ENCODE measurements around the gene ZNF385C. TPM values are rescaled to one million over a fixed set of nuclear protein-coding genes. Genes with fewer than 3 reads are reported as not detected.
A peak's percentile ranks its signal among the peaks of the same experiment; 100 is the strongest.
"Not testable (repeated sequence)": the region's sequence is repeated elsewhere in the genome, so short reads cannot be mapped to it uniquely, and the experiment has no call there.

The ZNF385C gene
- total RNA-seq, 2 experiments from 2014 or later, result not detected

- H3K27me3 Mint-ChIP-seq, result peaks cover 2% of the 10 kb centered on the region
- POLR2A ChIA-PET, result no interaction called here
These were observed 70.7 kb downstream of the ZNF385C start for GRCh38 chr17:42027590-42027889.

GRCh38 chr17:42026857-42027589 is 71.2 kb downstream of the ZNF385C start:
- Mint-ChIP-seq H3K36me3 (ENCODE audit: low read depth) (peaks cover 11% of the 10 kb centered on the region), H3K27me3 (peaks cover 2% of the 10 kb centered on the region), H3K27ac (no peak overlapping the region), H3K4me1 (peaks cover 16% of the 10 kb centered on the region), H3K4me3 (no peak overlapping the region), H3K9me3 (no peaks in the 10 kb centered on the region)
- no peak for DNase-seq
- POLR2A ChIA-PET, result no interaction called here
- CTCF ChIA-PET, result interaction anchor here (1.4 to 7.5 kb wide), 5 partner anchors 9 to 155 kb away, joined by 3 to 53 read pairs (median 5); partner anchors contain the start of genes DNAJC7 and NKIRAS2

More at GRCh38 chr17:42027590-42027889, 70.7 kb downstream of the ZNF385C start:
- H3K36me3 Mint-ChIP-seq (ENCODE audit: low read depth), result peaks cover 7% of the 10 kb centered on the region
- no peak overlapping the region for H3K27ac Mint-ChIP-seq
- H3K4me1 Mint-ChIP-seq, result peaks cover 12% of the 10 kb centered on the region
- CTCF ChIA-PET, result interaction anchor here (1.4 to 7.5 kb wide), 5 partner anchors 10 to 154 kb away, joined by 3 to 53 read pairs (median 5); partner anchors contain the start of genes DNAJC7, KCNH4 and NKIRAS2
- DNase-seq, result no peak
- no peak overlapping the region for H3K4me3 Mint-ChIP-seq
- no peaks in the 10 kb centered on the region for H3K9me3 Mint-ChIP-seq

GRCh38 chr17:42025936-42026335 is 72.3 kb downstream of the ZNF385C start:
- DNase-seq, result no peak
- H3K4me1 Mint-ChIP-seq, result peaks cover 24% of the 10 kb centered on the region
- ChIA-PET POLR2A (interaction anchor here (0.7 kb wide), 2 partner anchors 30 to 72 kb away, joined by 3 to 6 read pairs; no protein-coding TSS in a partner anchor), CTCF (interaction anchor here (0.5 to 7.5 kb wide), 12 partner anchors 8 to 471 kb away, joined by 3 to 53 read pairs (median 6); partner anchors contain the start of genes CNP, DHX58, DNAJC7 and NKIRAS2)
- H3K27ac Mint-ChIP-seq, result peak overlapping the region; percentile 10
- no peaks in the 10 kb centered on the region for H3K9me3 Mint-ChIP-seq
- no peak overlapping the region for H3K4me3 Mint-ChIP-seq
- H3K27me3 Mint-ChIP-seq, result no peaks in the 10 kb centered on the region
- peaks cover 11% of the 10 kb centered on the region for H3K36me3 Mint-ChIP-seq (ENCODE audit: low read depth)

- no peak overlapping the region for H3K4me3 Mint-ChIP-seq
- no peaks in the 10 kb centered on the region for H3K9me3 Mint-ChIP-seq
- no peak for DNase-seq
- POLR2A ChIA-PET, result no interaction called here
- H3K27ac Mint-ChIP-seq, result peak overlapping the region; percentile 31
- no peaks in the 10 kb centered on the region for H3K27me3 Mint-ChIP-seq
- H3K4me1 Mint-ChIP-seq, result peaks cover 32% of the 10 kb centered on the region
- H3K36me3 Mint-ChIP-seq (ENCODE audit: low read depth), result peaks cover 11% of the 10 kb centered on the region
- CTCF ChIA-PET, result interaction anchor here (0.6 to 7.5 kb wide), 15 partner anchors 7 to 295 kb away, joined by 3 to 53 read pairs (median 4); partner anchors contain the start of genes CNP, DHX58, DNAJC7 and NKIRAS2
These were observed 73.1 kb downstream of the ZNF385C start for GRCh38 chr17:42025191-42025579.

- Mint-ChIP-seq H3K9me3 (peaks cover 5% of the 10 kb centered on the region), H3K36me3 (ENCODE audit: low read depth) (peaks cover 11% of the 10 kb centered on the region), H3K27ac (no peak overlapping the region), H3K4me3 (no peak overlapping the region), H3K27me3 (no peaks in the 10 kb centered on the region), H3K4me1 (peaks cover 42% of the 10 kb centered on the region)
- DNase-seq, result no peak
- ChIA-PET CTCF (interaction anchor here (0.7 to 7.5 kb wide), 8 partner anchors 6 to 869 kb away, joined by 3 to 53 read pairs (median 3); partner anchors contain the start of genes DHX58, DNAJC7 and NKIRAS2), POLR2A (no interaction called here)
These were observed 74.5 kb downstream of the ZNF385C start for GRCh38 chr17:42023524-42024349.

- DNase-seq, H3K9me3 Mint-ChIP-seq, POLR2A ChIA-PET, H3K27me3 Mint-ChIP-seq: not testable (repeated sequence)
- H3K4me3 Mint-ChIP-seq, result peak overlapping the region; percentile 98
- CTCF ChIA-PET, result interaction anchor here (1.0 to 7.5 kb wide), 16 partner anchors 13 to 386 kb away, joined by 3 to 71 read pairs (median 4); partner anchors contain the start of genes DHX58 and KCNH4
- peaks cover 56% of the 10 kb centered on the region for H3K4me1 Mint-ChIP-seq
- H3K36me3 Mint-ChIP-seq (ENCODE audit: low read depth), result peaks cover 17% of the 10 kb centered on the region
- peak overlapping the region; percentile 90 for H3K27ac Mint-ChIP-seq
These were observed 77.4 kb downstream of the ZNF385C start for GRCh38 chr17:42020845-42021244.

- Mint-ChIP-seq H3K4me3 (peak within 1 kb of the TSS; percentile 99), H3K4me1 (peaks cover 63% of the 10 kb centered on the region), H3K27ac (peak within 1 kb of the TSS; percentile 90), H3K9me3 (peaks cover 5% of the 10 kb centered on the region), H3K27me3 (no peaks in the 10 kb centered on the region), H3K36me3 (ENCODE audit: low read depth) (peaks cover 21% of the 10 kb centered on the region)
- CTCF ChIA-PET, result interaction anchor here (0.6 to 7.5 kb wide), 31 partner anchors 8 to 505 kb away, joined by 3 to 71 read pairs (median 4); partner anchors contain the start of genes DHX58, KCNH4 and ODAD4
- POLR2A ChIA-PET, result interaction anchor here (0.6 kb wide), 1 partner anchor 36 kb away, joined by 3 read pairs; no protein-coding TSS in a partner anchor
- DNase-seq, result peak; percentile 95
These were observed 78.5 kb downstream of the ZNF385C start, which contains the start of gene NKIRAS2 for GRCh38 chr17:42019509-42020404. Gene NKIRAS2, plus strand, starts transcription at chr17:42020090. Its CDS starts 1,488 bp downstream, at chr17:42021578.

- DNase-seq, result no peak
- peak overlapping the region; percentile 99 for H3K4me3 Mint-ChIP-seq
- ChIA-PET POLR2A (no interaction called here), CTCF (interaction anchor here (0.9 to 7.5 kb wide), 14 partner anchors 9 to 175 kb away, joined by 3 to 71 read pairs (median 6); partner anchors contain the start of genes DHX58, GHDC and KCNH4)
- peaks cover 19% of the 10 kb centered on the region for H3K36me3 Mint-ChIP-seq (ENCODE audit: low read depth)
- H3K9me3 Mint-ChIP-seq, result peaks cover 5% of the 10 kb centered on the region
- H3K4me1 Mint-ChIP-seq, result peaks cover 61% of the 10 kb centered on the region
- peak overlapping the region; percentile 85 for H3K27ac Mint-ChIP-seq
- H3K27me3 Mint-ChIP-seq, result no peaks in the 10 kb centered on the region
These were observed 79.3 kb downstream of the ZNF385C start for GRCh38 chr17:42018988-42019387.

GRCh38 chr17:42018339-42018738 is 79.9 kb downstream of the ZNF385C start:
- DNase-seq, result no peak
- Mint-ChIP-seq H3K27ac (peak overlapping the region; percentile 100), H3K36me3 (ENCODE audit: low read depth) (peaks cover 14% of the 10 kb centered on the region), H3K4me3 (peak overlapping the region; percentile 99), H3K9me3 (peaks cover 5% of the 10 kb centered on the region), H3K4me1 (peaks cover 64% of the 10 kb centered on the region), H3K27me3 (no peaks in the 10 kb centered on the region)
- ChIA-PET POLR2A (interaction anchor here (0.6 to 1.1 kb wide), 2 partner anchors 89 to 100 kb away, joined by 3 read pairs; no protein-coding TSS in a partner anchor), CTCF (interaction anchor here (0.8 to 7.5 kb wide), 15 partner anchors 10 to 176 kb away, joined by 3 to 71 read pairs (median 4); partner anchors contain the start of genes DHX58 and GHDC)

- peaks cover 5% of the 10 kb centered on the region for H3K9me3 Mint-ChIP-seq
- DNase-seq, result no peak
- H3K27me3 Mint-ChIP-seq, result no peaks in the 10 kb centered on the region
- H3K4me1 Mint-ChIP-seq, result peaks cover 68% of the 10 kb centered on the region
- peak overlapping the region; percentile 100 for H3K27ac Mint-ChIP-seq
- ChIA-PET CTCF (interaction anchor here (0.6 to 7.5 kb wide), 16 partner anchors 10 to 176 kb away, joined by 3 to 71 read pairs (median 4); partner anchors contain the start of genes DHX58 and GHDC), POLR2A (interaction anchor here (0.6 to 1.1 kb wide), 6 partner anchors 90 to 297 kb away, joined by 3 to 6 read pairs (median 4); partner anchors contain the start of gene DHX58)
- peaks cover 16% of the 10 kb centered on the region for H3K36me3 Mint-ChIP-seq (ENCODE audit: low read depth)
- H3K4me3 Mint-ChIP-seq, result peak overlapping the region; percentile 99
These were observed 80.4 kb downstream of the ZNF385C start for GRCh38 chr17:42017866-42018200.
